ENCODE results near the gene BCL10. TPM values are rescaled to one million over a fixed set of nuclear protein-coding genes. Genes with fewer than 3 reads are reported as not detected.
"Not testable (repeated sequence)": the region's sequence is repeated elsewhere in the genome, so short reads cannot be mapped to it uniquely, and the experiment has no call there.

BCL10 gene
- total and polyA plus RNA-seq, 2 donors: 14.9 to 17.6 TPM

DNA sequence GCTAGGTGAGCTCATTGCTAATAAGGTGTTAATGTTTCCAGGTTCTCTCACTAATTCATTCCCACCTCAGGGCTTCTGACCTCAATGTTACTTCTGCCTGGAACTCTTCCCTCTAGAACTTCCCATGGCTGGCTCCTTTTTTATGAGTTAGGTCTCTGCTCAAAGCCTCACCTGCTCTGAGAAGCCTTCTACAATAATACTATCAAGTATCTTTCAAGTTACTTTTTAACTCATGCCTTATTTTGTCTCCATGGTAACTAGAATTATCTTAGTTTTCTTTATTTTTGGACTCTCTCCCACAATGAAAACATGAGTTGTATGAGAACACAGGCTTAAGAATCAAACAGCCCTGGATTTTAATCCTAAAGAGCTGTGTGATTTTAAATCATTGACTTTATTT lies 13.4 kb downstream of the BCL10 start:
- Histone ChIP-seq H3K4me1 (ENCODE audit: control insufficient read depth in 2 of 2, insufficient read depth in 2 of 2, low read length in 2 of 2) (peaks cover 3 to 11% of the 10 kb centered on the region in 2 donors), H3K9me3 (ENCODE audit: control insufficient read depth in 2 of 2, insufficient read depth in 1 of 2, low read length in 1 of 2) (no peaks in the 10 kb centered on the region), H3K27me3 (ENCODE audit: control insufficient read depth in 2 of 2, insufficient read depth in 1 of 2, low read length in 1 of 2) (no peaks in the 10 kb centered on the region), H3K27ac (ENCODE audit: low read depth in 1 of 2, low read length in 1 of 2) (no peak overlapping the region), H3K36me3 (ENCODE audit: control insufficient read depth in 2 of 2, insufficient read depth in 2 of 2, low read length in 1 of 2) (peaks cover 8 to 24% of the 10 kb centered on the region in 2 donors), H3K4me3 (ENCODE audit: low read length in 2 of 2) (no peak overlapping the region)
- DNase-seq (ENCODE audit: low read depth in 6 of 9, low spot score in 9 of 9): no peak

DNA sequence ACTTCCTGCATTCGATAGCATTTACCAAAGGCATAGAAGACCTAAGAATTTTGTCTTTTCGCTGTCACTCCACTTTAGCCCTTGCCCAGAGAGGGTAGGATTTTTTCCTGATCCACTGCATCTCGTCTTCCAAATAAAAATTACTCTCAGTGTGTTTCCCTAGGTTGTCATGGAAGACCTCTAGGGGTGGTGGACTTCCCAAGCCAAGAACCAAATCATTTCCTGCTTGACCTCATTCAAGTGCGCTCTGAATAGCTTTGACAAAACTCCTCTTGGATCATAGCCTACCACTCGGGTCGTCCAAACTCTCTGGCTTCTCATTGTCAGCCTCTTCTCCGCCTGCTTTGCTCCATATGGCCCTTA lies 16.5 kb downstream of the BCL10 start:
- WGBS: 69% methylated on average over 7 of the region's 7 CpGs
- Histone ChIP-seq H3K27ac (ENCODE audit: low read depth in 1 of 2, low read length in 1 of 2) (peak overlapping the region in 1 of 2 donors; percentile 40), H3K9me3 (ENCODE audit: control insufficient read depth in 2 of 2, insufficient read depth in 1 of 2, low read length in 1 of 2) (no peaks in the 10 kb centered on the region), H3K4me1 (ENCODE audit: control insufficient read depth in 2 of 2, insufficient read depth in 2 of 2, low read length in 2 of 2) (peaks cover 6 to 16% of the 10 kb centered on the region in 2 donors), H3K27me3 (ENCODE audit: control insufficient read depth in 2 of 2, insufficient read depth in 1 of 2, low read length in 1 of 2) (no peaks in the 10 kb centered on the region), H3K4me3 (ENCODE audit: low read length in 2 of 2) (peak overlapping the region in 1 of 2 donors; percentile 82), H3K36me3 (ENCODE audit: control insufficient read depth in 2 of 2, insufficient read depth in 2 of 2, low read length in 1 of 2) (peaks cover 0 to 29% of the 10 kb centered on the region in 2 donors)
- no peak for DNase-seq (ENCODE audit: low read depth in 6 of 9, low spot score in 9 of 9)

GRCh38 chr1:85259118-85259911 lies 17.1 kb downstream of the BCL10 start, which contains the start of gene C1orf52:
Gene C1orf52, minus strand, starts transcription at chr1:85259662. Its CDS starts 29 bp downstream, at chr1:85259633.
- Histone ChIP-seq H3K4me1 (ENCODE audit: control insufficient read depth in 2 of 2, insufficient read depth in 2 of 2, low read length in 2 of 2) (peaks cover 6 to 16% of the 10 kb centered on the region in 2 donors), H3K9me3 (ENCODE audit: control insufficient read depth in 2 of 2, insufficient read depth in 1 of 2, low read length in 1 of 2) (no peaks in the 10 kb centered on the region), H3K4me3 (ENCODE audit: low read length in 2 of 2) (peak within 1 kb of the TSS; percentile 81 to 82), H3K36me3 (ENCODE audit: control insufficient read depth in 2 of 2, insufficient read depth in 2 of 2, low read length in 1 of 2) (peaks cover 0 to 25% of the 10 kb centered on the region in 2 donors), H3K27ac (ENCODE audit: low read depth in 1 of 2, low read length in 1 of 2) (peak within 1 kb of the TSS; percentile 86 to 90), H3K27me3 (ENCODE audit: control insufficient read depth in 2 of 2, insufficient read depth in 1 of 2, low read length in 1 of 2) (no peaks in the 10 kb centered on the region)
- peak; percentile 74 to 97 (median 93) for DNase-seq (ENCODE audit: low read depth in 6 of 9, low spot score in 9 of 9)
- WGBS: under 1% methylated on average over 65 of the region's 65 CpGs

DNA sequence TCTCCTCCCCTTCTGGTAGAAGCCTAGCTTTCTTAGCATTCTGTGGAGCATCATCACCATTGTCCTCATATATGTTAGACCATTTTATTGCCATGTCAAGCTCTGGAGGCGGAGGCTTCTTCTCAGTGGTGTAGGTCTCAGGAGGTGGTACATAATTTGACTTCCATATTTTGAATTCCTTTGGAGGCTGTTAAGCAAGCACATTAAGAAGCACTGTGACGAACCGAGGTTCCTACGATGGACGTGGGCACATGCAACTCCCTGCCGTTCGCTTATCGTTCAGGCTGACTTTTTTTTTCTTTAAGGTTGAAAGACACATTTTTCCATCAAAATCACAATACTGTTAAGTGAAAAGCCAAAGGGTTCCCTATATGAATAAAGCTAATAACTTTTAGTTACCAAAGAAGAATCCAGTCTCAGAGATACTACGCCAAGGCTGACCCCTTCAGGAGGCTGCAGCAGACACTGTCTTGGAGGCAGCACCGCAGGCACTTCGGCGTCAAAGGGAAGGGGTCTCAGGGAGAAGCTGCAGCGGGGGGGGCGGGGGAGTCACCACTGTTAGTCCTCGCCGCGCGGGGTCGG lies 17.8 kb downstream of the BCL10 start:
- Histone ChIP-seq H3K27me3 (ENCODE audit: control insufficient read depth in 2 of 2, insufficient read depth in 1 of 2, low read length in 1 of 2) (no peaks in the 10 kb centered on the region), H3K36me3 (ENCODE audit: control insufficient read depth in 2 of 2, insufficient read depth in 2 of 2, low read length in 1 of 2) (peaks cover 0 to 27% of the 10 kb centered on the region in 2 donors), H3K9me3 (ENCODE audit: control insufficient read depth in 2 of 2, insufficient read depth in 1 of 2, low read length in 1 of 2) (no peaks in the 10 kb centered on the region), H3K27ac (ENCODE audit: low read depth in 1 of 2, low read length in 1 of 2) (peak overlapping the region in 1 of 2 donors; percentile 86), H3K4me1 (ENCODE audit: control insufficient read depth in 2 of 2, insufficient read depth in 2 of 2, low read length in 2 of 2) (peaks cover 6 to 16% of the 10 kb centered on the region in 2 donors), H3K4me3 (ENCODE audit: low read length in 2 of 2) (peak overlapping the region; percentile 81 to 82)
- WGBS: 9% methylated on average over 19 of the region's 19 CpGs
- no peak for DNase-seq (ENCODE audit: low read depth in 6 of 9, low spot score in 9 of 9)

DNA sequence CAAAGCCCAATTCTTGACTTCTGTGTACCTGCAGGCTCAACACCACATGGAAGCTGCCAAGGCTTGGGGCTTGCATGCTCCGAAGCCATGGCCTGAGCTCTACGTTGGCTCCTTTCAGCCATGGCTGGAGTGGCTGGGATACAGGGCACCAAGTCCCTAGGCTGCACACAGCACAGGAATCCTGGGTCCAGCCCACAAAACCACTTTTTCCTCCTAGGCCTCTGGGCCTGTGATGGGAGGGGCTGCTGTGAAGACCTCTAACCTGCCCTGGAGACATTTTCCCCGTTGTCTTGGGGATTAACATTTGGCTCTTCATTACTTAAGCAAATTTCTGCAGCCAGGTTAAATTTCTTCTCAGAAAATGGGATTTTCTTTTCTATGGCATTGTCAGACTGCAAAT lies 27.4 kb downstream of the BCL10 start:
- H3K27me3 ChIP-seq (ENCODE audit: control insufficient read depth in 2 of 2, insufficient read depth in 1 of 2, low read length in 1 of 2); DNase-seq (ENCODE audit: low read depth in 6 of 9, low spot score in 9 of 9); H3K9me3 ChIP-seq (ENCODE audit: control insufficient read depth in 2 of 2, insufficient read depth in 1 of 2, low read length in 1 of 2); H3K4me3 ChIP-seq (ENCODE audit: low read length in 2 of 2); H3K27ac ChIP-seq (ENCODE audit: low read depth in 1 of 2, low read length in 1 of 2); H3K36me3 ChIP-seq (ENCODE audit: control insufficient read depth in 2 of 2, insufficient read depth in 2 of 2, low read length in 1 of 2); H3K4me1 ChIP-seq (ENCODE audit: control insufficient read depth in 2 of 2, insufficient read depth in 2 of 2, low read length in 2 of 2): not testable (repeated sequence)
- WGBS: 95% methylated on average over 3 of the region's 3 CpGs

- 98% methylated on average over 1 of the region's 1 CpG for WGBS
- no peak for DNase-seq (ENCODE audit: low read depth in 6 of 9, low spot score in 9 of 9)
- Histone ChIP-seq H3K9me3 (ENCODE audit: control insufficient read depth in 2 of 2, insufficient read depth in 1 of 2, low read length in 1 of 2) (peaks cover 0 to 11% of the 10 kb centered on the region in 2 donors), H3K27me3 (ENCODE audit: control insufficient read depth in 2 of 2, insufficient read depth in 1 of 2, low read length in 1 of 2) (no peaks in the 10 kb centered on the region), H3K4me3 (ENCODE audit: low read length in 2 of 2) (no peak overlapping the region), H3K27ac (ENCODE audit: low read depth in 1 of 2, low read length in 1 of 2) (no peak overlapping the region), H3K4me1 (ENCODE audit: control insufficient read depth in 2 of 2, insufficient read depth in 2 of 2, low read length in 2 of 2) (peaks cover 0 to 3% of the 10 kb centered on the region in 2 donors), H3K36me3 (ENCODE audit: control insufficient read depth in 2 of 2, insufficient read depth in 2 of 2, low read length in 1 of 2) (no peaks in the 10 kb centered on the region)
Measured at GRCh38 chr1:85245891-85246290, 30.5 kb downstream of the BCL10 start.

DNA sequence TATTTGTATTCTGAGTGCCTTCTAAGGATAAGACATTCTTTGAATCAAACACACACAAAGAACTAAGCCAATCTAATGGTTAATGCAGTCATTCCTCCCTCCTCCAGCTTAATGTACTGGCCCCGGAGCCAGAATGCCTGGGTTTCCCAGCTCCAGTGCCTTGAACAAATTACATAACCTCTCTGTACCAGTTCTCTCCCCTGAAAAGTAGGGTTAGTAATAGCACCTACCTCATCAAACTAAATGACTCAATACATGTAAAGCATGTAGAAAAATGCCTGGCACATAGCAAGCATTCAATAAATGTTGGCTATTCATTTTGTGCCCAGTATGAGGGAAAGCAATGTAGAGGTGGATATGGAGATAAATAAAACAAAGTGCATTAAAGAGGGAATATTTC lies 31.0 kb downstream of the BCL10 start:
- Histone ChIP-seq H3K9me3 (ENCODE audit: control insufficient read depth in 2 of 2, insufficient read depth in 1 of 2, low read length in 1 of 2) (peaks cover 0 to 11% of the 10 kb centered on the region in 2 donors), H3K4me1 (ENCODE audit: control insufficient read depth in 2 of 2, insufficient read depth in 2 of 2, low read length in 2 of 2) (peaks cover 0 to 3% of the 10 kb centered on the region in 2 donors), H3K27me3 (ENCODE audit: control insufficient read depth in 2 of 2, insufficient read depth in 1 of 2, low read length in 1 of 2) (no peaks in the 10 kb centered on the region), H3K27ac (ENCODE audit: low read depth in 1 of 2, low read length in 1 of 2) (no peak overlapping the region), H3K4me3 (ENCODE audit: low read length in 2 of 2) (no peak overlapping the region), H3K36me3 (ENCODE audit: control insufficient read depth in 2 of 2, insufficient read depth in 2 of 2, low read length in 1 of 2) (no peaks in the 10 kb centered on the region)
- DNase-seq (ENCODE audit: low read depth in 6 of 9, low spot score in 9 of 9): no peak
- 98% methylated on average over 1 of the region's 1 CpG for WGBS

- no peak overlapping the region for H3K4me3 ChIP-seq (ENCODE audit: low read length in 2 of 2)
- WGBS: 43% methylated on average over 4 of the region's 4 CpGs
- no peaks in the 10 kb centered on the region for H3K27me3 ChIP-seq (ENCODE audit: control insufficient read depth in 2 of 2, insufficient read depth in 1 of 2, low read length in 1 of 2)
- no peaks in the 10 kb centered on the region for H3K36me3 ChIP-seq (ENCODE audit: control insufficient read depth in 2 of 2, insufficient read depth in 2 of 2, low read length in 1 of 2)
- H3K9me3 ChIP-seq (ENCODE audit: control insufficient read depth in 2 of 2, insufficient read depth in 1 of 2, low read length in 1 of 2): peaks cover 0 to 11% of the 10 kb centered on the region in 2 donors
- DNase-seq (ENCODE audit: low read depth in 6 of 9, low spot score in 9 of 9): no peak
- no peak overlapping the region for H3K27ac ChIP-seq (ENCODE audit: low read depth in 1 of 2, low read length in 1 of 2)
- H3K4me1 ChIP-seq (ENCODE audit: control insufficient read depth in 2 of 2, insufficient read depth in 2 of 2, low read length in 2 of 2): peaks cover 0 to 3% of the 10 kb centered on the region in 2 donors
Measured at GRCh38 chr1:85244271-85245061, 32.0 kb downstream of the BCL10 start.

- H3K4me3 ChIP-seq (ENCODE audit: low read length in 2 of 2): no peak overlapping the region
- H3K27me3 ChIP-seq (ENCODE audit: control insufficient read depth in 2 of 2, insufficient read depth in 1 of 2, low read length in 1 of 2): no peaks in the 10 kb centered on the region
- H3K27ac ChIP-seq (ENCODE audit: low read depth in 1 of 2, low read length in 1 of 2): peak overlapping the region in 1 of 2 donors; percentile 15
- no peaks in the 10 kb centered on the region for H3K36me3 ChIP-seq (ENCODE audit: control insufficient read depth in 2 of 2, insufficient read depth in 2 of 2, low read length in 1 of 2)
- DNase-seq (ENCODE audit: low read depth in 6 of 9, low spot score in 9 of 9): no peak
- peaks cover 0 to 3% of the 10 kb centered on the region in 2 donors for H3K4me1 ChIP-seq (ENCODE audit: control insufficient read depth in 2 of 2, insufficient read depth in 2 of 2, low read length in 2 of 2)
- H3K9me3 ChIP-seq (ENCODE audit: control insufficient read depth in 2 of 2, insufficient read depth in 1 of 2, low read length in 1 of 2): peaks cover 0 to 4% of the 10 kb centered on the region in 2 donors
Measured at GRCh38 chr1:85243372-85243771, 33.1 kb downstream of the BCL10 start.

All from thymus (tissue), 11 donors.